Measurements from ENCODE around the gene FLT3. TPM values are rescaled to one million over a fixed set of nuclear protein-coding genes. Genes with fewer than 3 reads are reported as not detected.

Gene FLT3
- total RNA-seq, 2 donors from 2014 or later: 0.81 to 1.1 TPM

DNA sequence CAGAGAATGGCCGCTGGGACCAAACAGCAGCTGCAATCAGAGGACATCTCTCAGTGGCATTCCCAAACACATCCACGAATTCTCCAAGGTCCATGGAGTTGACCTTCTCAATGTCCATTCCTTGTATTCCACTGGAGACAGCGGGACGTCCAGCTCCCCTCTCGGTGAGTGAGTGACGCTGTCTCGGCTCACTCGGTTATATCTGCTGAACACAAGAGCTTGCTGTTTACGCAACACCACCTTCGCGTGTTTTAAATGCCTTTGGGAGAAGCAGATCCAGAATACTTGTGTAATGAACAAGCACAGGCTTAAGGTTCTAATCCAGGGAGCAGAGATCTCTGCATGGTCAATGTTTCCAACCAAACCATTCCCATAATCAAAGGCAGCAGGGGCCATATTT, 111.9 kb downstream of the FLT3 start, which contains the start of gene URAD:
Gene URAD (minus strand): TSS at position 174 of the 400 bp plus-strand sequence. CDS start 56 bp downstream, at position 118.
- DNase-seq (ENCODE audit: low spot score): no peak
- H3K36me3 ChIP-seq: no peaks in the 10 kb centered on the region
- TF ChIP-seq, protein P1, sequence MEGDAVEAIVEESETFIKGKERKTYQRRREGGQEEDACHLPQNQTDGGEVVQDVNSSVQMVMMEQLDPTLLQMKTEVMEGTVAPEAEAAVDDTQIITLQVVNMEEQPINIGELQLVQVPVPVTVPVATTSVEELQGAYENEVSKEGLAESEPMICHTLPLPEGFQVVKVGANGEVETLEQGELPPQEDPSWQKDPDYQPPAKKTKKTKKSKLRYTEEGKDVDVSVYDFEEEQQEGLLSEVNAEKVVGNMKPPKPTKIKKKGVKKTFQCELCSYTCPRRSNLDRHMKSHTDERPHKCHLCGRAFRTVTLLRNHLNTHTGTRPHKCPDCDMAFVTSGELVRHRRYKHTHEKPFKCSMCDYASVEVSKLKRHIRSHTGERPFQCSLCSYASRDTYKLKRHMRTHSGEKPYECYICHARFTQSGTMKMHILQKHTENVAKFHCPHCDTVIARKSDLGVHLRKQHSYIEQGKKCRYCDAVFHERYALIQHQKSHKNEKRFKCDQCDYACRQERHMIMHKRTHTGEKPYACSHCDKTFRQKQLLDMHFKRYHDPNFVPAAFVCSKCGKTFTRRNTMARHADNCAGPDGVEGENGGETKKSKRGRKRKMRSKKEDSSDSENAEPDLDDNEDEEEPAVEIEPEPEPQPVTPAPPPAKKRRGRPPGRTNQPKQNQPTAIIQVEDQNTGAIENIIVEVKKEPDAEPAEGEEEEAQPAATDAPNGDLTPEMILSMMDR (IDR thresholded peaks at IDR 0.05): no peak
- H3K4me1 ChIP-seq (ENCODE audit: control insufficient read depth in 1 of 2, low read depth in 2 of 2): no peaks in the 10 kb centered on the region
- H3K4me3 ChIP-seq: no peak within 1 kb of the TSS
- H3K9me3 ChIP-seq: no peaks in the 10 kb centered on the region
- ATAC-seq (ENCODE audit: insufficient number of reproducible peaks, low FRiP score, low read depth): no peak
- H3K27me3 ChIP-seq (replicated peaks; ENCODE audit: insufficient read depth): no peaks in the 10 kb centered on the region
- H3K27ac ChIP-seq: no peak within 1 kb of the TSS

DNA sequence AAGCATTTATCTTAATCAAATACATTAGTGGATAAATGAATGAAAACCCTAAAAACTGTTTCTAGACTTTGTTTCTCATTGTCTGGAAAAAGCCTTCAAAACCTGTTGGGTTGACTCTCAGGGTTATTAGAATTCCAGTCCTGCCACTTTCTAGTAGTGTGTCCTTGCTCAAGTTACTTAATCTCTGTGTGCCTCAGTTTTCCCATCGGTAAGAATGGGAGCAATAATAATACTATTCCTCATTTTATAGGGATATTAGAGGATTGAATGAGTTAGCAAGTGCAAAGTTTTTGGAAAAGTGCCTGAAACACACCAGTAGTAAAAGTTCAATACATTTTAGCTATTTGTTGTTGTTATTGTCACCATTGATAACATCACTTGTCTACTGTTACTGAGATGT, 114.8 kb downstream of the FLT3 start:
- no peaks in the 10 kb centered on the region for H3K36me3 ChIP-seq

DNA sequence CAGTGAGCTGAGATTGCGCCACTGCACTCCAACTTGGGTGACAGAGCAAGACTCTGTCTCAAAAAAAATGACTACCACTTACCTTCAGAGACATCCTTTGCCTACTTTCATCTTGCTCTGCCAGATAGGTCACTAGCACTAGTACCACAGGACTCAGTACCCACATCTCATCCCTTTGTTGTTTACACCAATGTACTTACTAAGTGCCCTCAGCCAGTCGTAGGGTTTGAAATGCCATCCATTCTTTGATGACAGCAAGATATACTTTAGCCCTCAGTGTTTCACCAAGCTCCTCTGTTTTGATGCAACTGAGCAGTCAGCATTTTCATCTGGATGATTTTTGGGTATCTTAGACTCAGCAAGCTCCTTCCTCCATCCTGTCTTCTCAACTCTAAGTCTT, 118.0 kb downstream of the FLT3 start:
- H3K27ac ChIP-seq: no peak overlapping the region
- DNase-seq (ENCODE audit: low spot score) (no peak), ATAC-seq (ENCODE audit: insufficient number of reproducible peaks, low FRiP score, low read depth) (no peak)
- H3K9me3 ChIP-seq: no peaks in the 10 kb centered on the region
- peaks cover 8 to 28% of the 10 kb centered on the region in 2 donors for H3K4me1 ChIP-seq (ENCODE audit: control insufficient read depth in 1 of 2, low read depth in 2 of 2)
- TF ChIP-seq, protein P1 (IDR thresholded peaks at IDR 0.05): no peak
- H3K36me3 ChIP-seq: no peaks in the 10 kb centered on the region
- peaks cover 9% of the 10 kb centered on the region for H3K27me3 ChIP-seq (replicated peaks; ENCODE audit: insufficient read depth)
- no peak overlapping the region for H3K4me3 ChIP-seq

More for the DNA sequence above, 114.8 kb downstream of the FLT3 start:
- TF ChIP-seq, protein P1 (IDR thresholded peaks at IDR 0.05): no peak
- DNase-seq (ENCODE audit: low spot score) (no peak), ATAC-seq (ENCODE audit: insufficient number of reproducible peaks, low FRiP score, low read depth) (no peak)
- peaks cover 0 to under 1% of the 10 kb centered on the region in 2 donors for H3K4me1 ChIP-seq (ENCODE audit: control insufficient read depth in 1 of 2, low read depth in 2 of 2)
- H3K27me3 ChIP-seq (replicated peaks; ENCODE audit: insufficient read depth): no peaks in the 10 kb centered on the region
- no peaks in the 10 kb centered on the region for H3K9me3 ChIP-seq
- H3K4me3 ChIP-seq: no peak overlapping the region
- no peak overlapping the region for H3K27ac ChIP-seq

DNA sequence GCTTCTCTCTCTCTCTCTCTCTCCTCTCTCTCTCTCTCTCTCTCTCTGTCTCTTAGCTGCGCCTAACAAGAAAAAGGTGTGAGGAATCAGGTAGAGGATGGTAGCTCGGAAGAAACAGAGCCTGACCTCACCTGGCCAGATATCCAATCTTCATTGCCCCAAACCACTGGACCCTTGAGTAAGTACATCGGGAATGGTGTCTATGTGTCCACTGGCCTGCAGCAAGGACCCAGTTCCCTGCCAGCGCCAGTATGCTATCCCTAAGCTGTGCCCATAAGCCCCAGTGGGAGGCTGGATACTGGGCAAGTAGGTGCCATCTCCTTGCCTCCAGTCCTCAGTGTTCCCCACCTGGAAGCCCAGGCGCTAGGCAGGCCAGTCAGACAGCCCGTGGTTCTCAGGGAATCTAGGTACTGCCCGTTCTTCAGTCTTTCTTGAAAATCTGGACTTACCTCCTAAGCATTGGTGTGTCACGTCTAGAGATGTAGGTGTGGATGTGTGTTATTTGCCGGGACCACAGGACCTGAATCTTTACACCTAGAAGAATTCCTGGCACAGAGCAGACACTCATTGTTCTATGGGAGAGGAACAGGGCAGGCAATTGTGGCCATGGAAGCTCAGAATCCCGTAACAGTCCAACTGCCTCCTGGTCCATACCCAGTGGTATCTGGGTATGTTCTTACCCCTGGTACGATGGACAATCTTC, 119.2 kb downstream of the FLT3 start:
- H3K27ac ChIP-seq: no peak overlapping the region
- peaks cover 9% of the 10 kb centered on the region for H3K27me3 ChIP-seq (replicated peaks; ENCODE audit: insufficient read depth)
- ATAC-seq (ENCODE audit: insufficient number of reproducible peaks, low FRiP score, low read depth): no peak
- DNase-seq (ENCODE audit: low spot score): no peak
- peaks cover 8 to 28% of the 10 kb centered on the region in 2 donors for H3K4me1 ChIP-seq (ENCODE audit: control insufficient read depth in 1 of 2, low read depth in 2 of 2)
- no peaks in the 10 kb centered on the region for H3K9me3 ChIP-seq
- TF ChIP-seq, protein P1 (IDR thresholded peaks at IDR 0.05): no peak
- no peaks in the 10 kb centered on the region for H3K36me3 ChIP-seq
- no peak overlapping the region for H3K4me3 ChIP-seq

DNA sequence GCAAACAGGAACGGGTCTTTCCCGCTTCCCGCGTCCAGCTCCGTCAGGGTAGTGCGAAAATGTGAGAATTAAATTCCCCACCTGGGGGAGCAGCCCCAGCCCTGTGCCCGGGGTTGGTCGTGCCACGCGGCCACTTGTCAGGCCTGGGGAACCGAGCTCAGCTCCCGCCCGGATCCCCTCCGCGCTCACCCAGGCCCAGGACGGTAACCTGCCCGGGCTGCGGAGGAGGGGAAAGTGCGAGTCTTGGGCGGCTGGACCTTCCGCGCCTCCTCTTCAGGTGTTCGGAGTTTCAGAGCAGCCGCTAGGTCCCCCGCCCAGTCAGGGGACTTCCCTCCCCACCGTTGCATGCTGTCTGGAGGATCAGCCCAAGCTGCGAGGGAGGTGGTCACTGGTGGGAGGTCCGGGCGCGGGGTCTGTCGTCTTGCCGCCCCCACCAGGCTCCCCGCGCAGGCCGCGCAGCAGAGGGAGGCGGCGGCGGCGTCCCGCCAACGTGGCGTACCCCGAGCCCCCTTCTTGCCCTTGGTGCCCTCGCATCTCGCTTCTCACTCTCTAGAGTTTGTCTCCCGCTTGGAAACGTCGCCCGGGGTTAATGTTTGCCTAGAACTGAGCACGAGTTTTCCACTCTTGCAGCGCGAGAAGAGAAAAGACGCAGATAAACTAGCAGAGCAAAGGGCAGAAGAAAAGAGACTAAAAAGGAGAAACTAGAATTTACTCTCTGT, 119.9 kb downstream of the FLT3 start:
- Histone ChIP-seq H3K4me1 (ENCODE audit: control insufficient read depth in 1 of 2, low read depth in 2 of 2) (peaks cover 8 to 32% of the 10 kb centered on the region in 2 donors), H3K27me3 (replicated peaks; ENCODE audit: insufficient read depth) (peaks cover 9% of the 10 kb centered on the region), H3K36me3 (no peaks in the 10 kb centered on the region), H3K27ac (no peak overlapping the region), H3K9me3 (no peaks in the 10 kb centered on the region), H3K4me3 (peak overlapping the region; percentile 34)
- TF ChIP-seq, protein P1 (IDR thresholded peaks at IDR 0.05): no peak
- DNase-seq (ENCODE audit: low spot score) (no peak), ATAC-seq (ENCODE audit: insufficient number of reproducible peaks, low FRiP score, low read depth) (no peak)
